ENCODE measurements around the gene CCSER1.

Gene CCSER1

DNA sequence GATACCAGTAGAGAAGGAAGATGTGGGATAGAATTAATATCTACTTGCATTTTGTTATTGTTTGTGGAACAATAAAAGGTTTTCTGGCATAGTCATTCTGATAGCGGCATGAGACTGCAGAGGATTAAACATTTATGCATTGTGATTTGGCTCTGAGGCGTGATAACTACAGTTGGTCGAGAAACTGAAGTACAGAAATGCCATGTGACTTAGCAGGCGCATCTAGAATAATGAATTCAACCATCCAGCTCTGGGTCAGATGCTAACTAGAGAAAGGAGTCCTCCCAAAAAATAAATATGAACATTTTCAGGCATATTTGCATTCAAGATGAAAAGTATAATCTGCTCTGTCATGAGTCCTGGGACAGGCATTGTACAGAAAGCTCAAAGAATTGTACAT, 62.8 kb downstream of the CCSER1 start:
- no peak for DNase-seq (ENCODE audit: low spot score)

DNA sequence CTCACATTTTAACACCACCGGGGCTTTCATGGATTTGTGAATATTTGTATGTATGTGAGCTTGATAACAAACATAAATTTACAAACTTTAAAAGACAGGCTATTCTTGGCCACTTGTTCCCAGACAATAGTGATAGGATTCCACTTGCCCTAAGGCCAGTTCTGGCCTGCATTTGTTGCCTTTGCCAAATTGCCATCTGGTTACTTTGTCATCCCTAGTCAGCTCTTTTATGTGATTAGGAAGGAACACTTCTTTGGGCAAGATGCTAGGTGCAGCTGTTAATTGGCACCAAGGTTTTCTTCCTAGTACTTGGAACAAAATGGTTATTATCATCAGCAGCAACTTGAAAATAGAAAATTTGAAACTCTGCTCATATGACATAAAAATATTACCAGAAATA, 63.3 kb downstream of the CCSER1 start:
- TF ChIP-seq, protein P1, sequence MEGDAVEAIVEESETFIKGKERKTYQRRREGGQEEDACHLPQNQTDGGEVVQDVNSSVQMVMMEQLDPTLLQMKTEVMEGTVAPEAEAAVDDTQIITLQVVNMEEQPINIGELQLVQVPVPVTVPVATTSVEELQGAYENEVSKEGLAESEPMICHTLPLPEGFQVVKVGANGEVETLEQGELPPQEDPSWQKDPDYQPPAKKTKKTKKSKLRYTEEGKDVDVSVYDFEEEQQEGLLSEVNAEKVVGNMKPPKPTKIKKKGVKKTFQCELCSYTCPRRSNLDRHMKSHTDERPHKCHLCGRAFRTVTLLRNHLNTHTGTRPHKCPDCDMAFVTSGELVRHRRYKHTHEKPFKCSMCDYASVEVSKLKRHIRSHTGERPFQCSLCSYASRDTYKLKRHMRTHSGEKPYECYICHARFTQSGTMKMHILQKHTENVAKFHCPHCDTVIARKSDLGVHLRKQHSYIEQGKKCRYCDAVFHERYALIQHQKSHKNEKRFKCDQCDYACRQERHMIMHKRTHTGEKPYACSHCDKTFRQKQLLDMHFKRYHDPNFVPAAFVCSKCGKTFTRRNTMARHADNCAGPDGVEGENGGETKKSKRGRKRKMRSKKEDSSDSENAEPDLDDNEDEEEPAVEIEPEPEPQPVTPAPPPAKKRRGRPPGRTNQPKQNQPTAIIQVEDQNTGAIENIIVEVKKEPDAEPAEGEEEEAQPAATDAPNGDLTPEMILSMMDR (IDR thresholded peaks at IDR 0.05; ENCODE audit: borderline replicate concordance, control extremely low read depth, extremely low read depth, insufficient read depth, missing control alignments) = no peak
- in situ Hi-C loops (cut with MboI; ENCODE audit: low sequenced_read_pairs, unreplicated experiment) = no loop called here
- no peak for DNase-seq (ENCODE audit: low spot score)

More for the DNA sequence above, 62.8 kb downstream of the CCSER1 start:
- TF ChIP-seq, protein P1 (IDR thresholded peaks at IDR 0.05; ENCODE audit: borderline replicate concordance, control extremely low read depth, extremely low read depth, insufficient read depth, missing control alignments) = no peak
- in situ Hi-C loops (cut with MboI; ENCODE audit: low sequenced_read_pairs, unreplicated experiment) = no loop called here

DNA sequence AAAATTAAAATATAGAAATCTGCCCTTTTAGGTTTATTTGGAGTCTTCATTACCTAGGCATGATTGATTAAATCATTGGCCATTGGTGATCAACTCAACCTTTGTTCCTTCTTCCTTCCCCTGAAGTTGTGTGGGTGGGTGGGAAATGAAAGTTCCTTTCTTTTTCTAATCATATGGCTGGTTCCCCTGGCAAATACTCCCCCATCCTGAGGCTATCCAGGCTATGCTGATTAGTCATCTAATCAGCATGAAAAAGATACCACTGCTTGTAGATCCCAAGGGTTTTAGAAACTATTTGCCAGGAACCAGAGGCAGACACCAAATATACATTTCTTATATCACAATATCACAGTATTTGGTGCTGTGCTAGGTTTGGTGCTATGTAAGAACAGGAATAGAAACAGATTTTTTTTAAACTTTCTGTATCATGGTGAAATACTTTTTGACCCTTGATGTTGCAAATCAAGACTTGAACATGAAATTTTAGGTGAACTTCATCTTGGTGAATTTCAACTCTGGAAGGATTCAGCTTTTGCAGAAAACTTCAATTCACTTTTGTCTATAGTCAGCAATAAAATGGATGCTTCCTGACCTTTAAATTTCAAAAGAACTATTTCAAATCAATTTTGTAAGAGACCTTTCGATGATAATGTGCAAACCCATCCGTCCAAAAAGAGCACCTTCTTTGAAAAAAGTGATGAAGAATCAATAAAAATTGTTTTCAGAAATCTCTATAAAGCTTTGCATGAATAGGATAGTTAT, 71.1 kb downstream of the CCSER1 start:
- DNase-seq (ENCODE audit: low spot score) = no peak
- TF ChIP-seq, protein P1 (IDR thresholded peaks at IDR 0.05; ENCODE audit: borderline replicate concordance, control extremely low read depth, extremely low read depth, insufficient read depth, missing control alignments) = no peak
- in situ Hi-C loops (cut with MboI; ENCODE audit: low sequenced_read_pairs, unreplicated experiment) = no loop called here

DNA sequence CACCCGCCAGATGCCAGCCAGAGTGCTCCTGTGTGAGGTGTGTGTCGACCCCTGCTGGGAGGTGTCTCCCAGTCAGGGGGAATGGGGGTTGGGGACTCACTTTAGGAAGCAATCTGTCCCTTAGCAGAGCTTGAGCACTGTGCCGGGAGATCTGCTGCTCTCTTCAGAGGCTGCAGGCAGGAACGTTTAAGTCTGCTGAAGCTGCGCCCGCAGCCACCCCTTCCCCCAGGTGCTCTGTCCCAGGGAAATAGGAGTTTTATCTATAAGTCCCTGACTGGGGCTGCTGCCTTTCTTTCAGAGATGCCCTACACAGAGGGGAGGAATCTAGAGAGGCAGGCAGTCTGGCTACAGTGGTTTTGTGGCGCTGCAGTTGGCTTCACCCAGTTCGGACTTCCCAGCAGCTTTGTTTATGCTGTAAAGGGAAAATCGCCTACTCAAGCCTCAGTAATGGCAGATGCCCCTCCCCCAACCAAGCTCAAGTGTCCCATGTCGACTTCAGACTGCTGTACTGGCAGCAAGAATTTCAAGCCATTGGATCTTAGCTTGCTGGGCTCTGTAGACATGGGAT, 80.8 kb downstream of the CCSER1 start:
- TF ChIP-seq, protein P1 (IDR thresholded peaks at IDR 0.05; ENCODE audit: borderline replicate concordance, control extremely low read depth, extremely low read depth, insufficient read depth, missing control alignments) = no peak
- DNase-seq (ENCODE audit: low spot score) = no peak
- in situ Hi-C loops (cut with MboI; ENCODE audit: low sequenced_read_pairs, unreplicated experiment) = no loop called here

DNA sequence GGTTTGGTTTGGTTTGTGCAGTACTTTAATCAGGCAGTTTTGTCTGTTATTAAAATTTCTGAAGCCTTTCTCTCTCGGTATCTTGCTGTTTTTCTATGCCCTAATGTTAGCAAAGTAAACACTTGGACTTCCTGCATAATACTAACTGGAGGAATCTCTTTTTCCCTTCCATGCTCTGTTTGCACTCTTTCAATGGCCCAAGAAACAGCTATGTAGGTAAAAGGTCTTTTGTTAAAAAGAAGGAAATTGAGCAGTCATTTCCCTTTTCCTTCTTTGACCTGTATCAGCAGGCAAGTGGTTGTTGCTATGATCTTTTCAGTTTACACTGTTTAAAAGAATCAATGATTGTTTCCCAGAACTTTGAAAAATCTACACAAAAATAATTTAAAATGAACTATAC, 82.7 kb downstream of the CCSER1 start:
- TF ChIP-seq, protein P1 (IDR thresholded peaks at IDR 0.05; ENCODE audit: borderline replicate concordance, control extremely low read depth, extremely low read depth, insufficient read depth, missing control alignments) = no peak
- in situ Hi-C loops (cut with MboI; ENCODE audit: low sequenced_read_pairs, unreplicated experiment) = no loop called here

DNA sequence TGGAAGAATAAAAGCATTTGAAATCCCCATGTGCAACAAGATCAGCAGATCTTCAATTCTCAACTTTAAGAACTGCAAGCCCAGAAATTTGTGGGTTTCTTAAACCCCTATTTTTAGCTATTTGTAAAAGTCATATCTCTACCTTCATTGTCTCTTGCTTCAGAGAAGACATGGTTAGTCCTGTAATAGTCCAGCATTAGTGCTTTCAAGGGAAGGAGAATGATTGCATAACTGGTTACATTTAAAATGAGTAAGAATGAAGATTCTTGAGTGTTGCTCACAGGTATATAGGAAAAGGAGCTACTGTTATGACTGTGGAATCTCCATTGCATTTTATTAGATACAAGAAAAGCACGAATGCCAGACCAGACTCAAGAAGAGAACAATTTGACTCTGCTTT, 84.0 kb downstream of the CCSER1 start:
- TF ChIP-seq, protein P1 (IDR thresholded peaks at IDR 0.05; ENCODE audit: borderline replicate concordance, control extremely low read depth, extremely low read depth, insufficient read depth, missing control alignments) = no peak
- no peak for DNase-seq (ENCODE audit: low spot score)
- in situ Hi-C loops (cut with MboI; ENCODE audit: low sequenced_read_pairs, unreplicated experiment) = no loop called here

More for the DNA sequence above, 82.7 kb downstream of the CCSER1 start:
- no peak for DNase-seq (ENCODE audit: low spot score)

Data from GM13976 (cell line).